IPS-18c (cell line): ENCODE measurements around the gene IL9.
"Not testable (repeated sequence)": the region's sequence is repeated elsewhere in the genome, so short reads cannot be mapped to it uniquely, and the experiment has no call there.

Experiments
- H3K4me3 ChIP-seq: 2 replicates; pipeline ENCODE4 v1.7.0; 2013; ENCODE audit warnings: low read depth, mild to moderate bottlenecking, low read length, moderate library complexity; ENCODE audit not compliant: insufficient read depth
- H3K9me3 ChIP-seq: one replicate; pipeline ENCODE4 v1.6.1; 2013; ENCODE audit warnings: mild to moderate bottlenecking, low read length, moderate library complexity; ENCODE audit not compliant: control insufficient read depth, insufficient read depth

IL9 gene

DNA sequence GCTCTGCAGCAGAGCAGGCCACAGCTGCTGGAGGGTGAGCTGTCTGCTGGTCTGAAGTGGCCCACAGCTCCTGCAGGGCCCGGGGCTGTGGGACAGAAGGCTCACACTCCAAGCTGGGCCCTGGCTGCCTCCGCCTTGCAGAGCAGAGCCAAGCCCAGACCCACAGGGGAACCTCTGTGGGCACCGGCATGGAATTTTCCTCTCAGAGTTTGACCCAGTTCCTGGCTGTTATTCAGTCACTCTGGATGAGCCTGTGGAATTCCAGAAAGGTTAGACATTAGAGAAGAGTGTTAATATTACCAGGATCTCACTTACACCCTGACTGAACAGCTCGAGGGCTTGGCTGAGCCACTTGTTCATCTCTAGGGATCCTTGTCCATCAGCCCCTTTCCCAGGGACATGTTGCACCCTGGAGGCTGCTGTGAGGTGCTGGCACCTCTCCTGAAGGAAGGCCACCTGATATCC lies 17.5 kb downstream of the IL9 start:
- H3K9me3 ChIP-seq: no peaks in the 10 kb centered on the region
- no peak overlapping the region for H3K4me3 ChIP-seq

DNA sequence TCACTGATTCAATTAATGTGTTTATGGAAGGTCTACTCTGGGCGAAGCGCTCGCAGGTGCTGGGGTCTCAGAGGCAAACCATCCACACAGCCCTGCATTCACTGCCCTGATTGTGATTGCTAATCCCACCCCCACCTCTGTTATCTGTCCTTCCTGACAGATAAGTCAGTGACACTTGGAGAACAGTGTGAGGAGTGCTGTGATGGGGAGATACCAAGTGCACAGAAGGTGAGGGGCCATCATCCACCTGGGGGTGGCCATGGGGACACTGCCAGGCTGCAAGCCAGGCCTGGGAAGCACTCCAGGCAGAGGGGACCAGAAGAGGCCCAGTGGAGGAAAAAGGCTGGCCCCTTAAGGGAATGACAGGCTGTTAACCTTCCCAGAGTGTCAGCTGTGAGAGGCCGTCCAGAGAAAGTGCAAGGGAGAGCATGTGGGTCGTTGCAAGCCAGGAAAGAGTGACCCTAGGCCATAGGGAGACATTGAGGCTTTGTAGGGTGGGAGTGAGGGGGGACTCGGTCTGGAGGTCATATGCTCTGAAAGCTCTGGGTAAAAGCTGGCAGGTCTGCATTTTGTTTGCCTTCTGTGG lies 18.0 kb downstream of the IL9 start:
- Histone ChIP-seq H3K4me3 (no peak overlapping the region), H3K9me3 (no peaks in the 10 kb centered on the region)

DNA sequence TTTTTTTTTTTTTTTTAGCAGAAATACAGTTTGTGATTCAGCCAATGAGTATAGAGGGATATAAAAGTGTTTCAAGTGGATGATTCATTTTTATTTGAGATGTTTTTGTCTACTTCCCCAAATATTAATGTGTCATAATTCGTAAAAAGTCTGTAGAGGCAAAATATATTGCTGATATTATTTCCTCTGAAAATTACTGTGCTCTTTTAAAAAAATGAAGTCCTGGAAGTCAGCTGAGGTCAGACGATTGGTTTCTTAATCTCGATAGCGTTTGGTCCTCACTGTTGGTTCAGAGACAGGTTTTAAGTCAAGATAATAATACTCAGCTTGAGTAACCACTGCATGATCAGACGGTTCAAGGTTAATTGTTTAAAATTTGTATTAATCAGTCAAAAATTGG lies 19.5 kb downstream of the IL9 start:
- no peak overlapping the region for H3K4me3 ChIP-seq
- H3K9me3 ChIP-seq: no peaks in the 10 kb centered on the region

DNA sequence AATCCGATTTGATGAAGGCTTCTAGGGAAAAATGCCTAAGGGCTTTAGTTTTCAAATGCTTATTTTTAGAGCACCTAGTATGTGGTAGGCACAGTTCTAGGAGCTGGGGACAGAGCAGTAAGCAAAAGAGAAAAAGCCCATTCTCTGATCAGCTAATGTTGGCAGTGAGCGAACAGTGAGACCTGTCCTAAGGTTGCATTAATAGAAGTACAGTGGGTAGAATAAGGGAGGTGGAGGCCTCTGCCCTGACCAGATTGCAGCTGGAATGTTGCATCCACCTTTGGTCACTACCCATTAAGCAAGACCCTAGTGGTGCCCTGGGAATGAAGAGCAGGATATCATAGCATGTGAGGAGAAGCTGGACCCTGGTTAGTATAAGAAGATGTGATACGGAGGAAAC lies 20.1 kb downstream of the IL9 start:
- no peaks in the 10 kb centered on the region for H3K9me3 ChIP-seq
- H3K4me3 ChIP-seq: no peak overlapping the region

DNA sequence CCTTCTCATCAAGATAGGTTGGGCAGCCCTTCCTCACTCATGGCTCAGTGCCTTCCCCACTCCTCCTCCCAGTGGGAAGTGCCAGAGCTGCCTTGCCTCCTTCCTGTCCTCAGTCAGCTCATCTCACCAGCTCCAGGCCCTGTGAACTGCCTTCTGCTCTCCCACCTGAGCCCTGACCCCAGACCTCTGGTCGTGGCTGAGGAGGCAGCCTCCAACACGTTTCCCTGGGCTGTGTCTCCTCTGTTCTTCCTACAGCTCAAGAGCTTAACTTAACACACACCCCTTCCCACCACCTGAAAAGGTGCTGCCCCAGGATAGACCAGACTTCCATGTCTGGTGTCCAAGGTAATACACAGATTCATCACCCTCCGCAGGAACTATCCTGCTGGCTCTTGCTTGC lies 21.2 kb downstream of the IL9 start:
- H3K4me3 ChIP-seq: no peak overlapping the region
- no peaks in the 10 kb centered on the region for H3K9me3 ChIP-seq

DNA sequence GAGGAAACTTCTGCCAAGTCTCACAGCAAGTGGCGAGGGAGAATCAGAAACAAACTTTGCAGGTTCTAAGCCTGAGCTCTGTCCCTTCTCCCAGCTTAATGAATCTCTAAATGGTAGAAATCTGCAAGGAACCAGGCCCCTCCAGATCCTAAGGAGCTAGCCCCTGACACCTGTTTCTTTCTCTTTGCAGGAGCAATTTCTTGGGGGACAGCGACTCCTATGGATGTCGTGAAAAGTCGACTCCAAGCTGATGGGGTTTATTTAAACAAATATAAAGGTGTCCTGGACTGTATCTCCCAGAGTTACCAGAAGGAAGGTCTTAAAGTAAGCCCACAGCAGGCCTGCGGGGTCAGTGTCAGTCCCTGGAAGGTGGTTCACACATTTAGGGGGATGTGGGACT lies 21.8 kb downstream of the IL9 start:
- H3K4me3 ChIP-seq: no peak overlapping the region
- H3K9me3 ChIP-seq: no peaks in the 10 kb centered on the region

DNA sequence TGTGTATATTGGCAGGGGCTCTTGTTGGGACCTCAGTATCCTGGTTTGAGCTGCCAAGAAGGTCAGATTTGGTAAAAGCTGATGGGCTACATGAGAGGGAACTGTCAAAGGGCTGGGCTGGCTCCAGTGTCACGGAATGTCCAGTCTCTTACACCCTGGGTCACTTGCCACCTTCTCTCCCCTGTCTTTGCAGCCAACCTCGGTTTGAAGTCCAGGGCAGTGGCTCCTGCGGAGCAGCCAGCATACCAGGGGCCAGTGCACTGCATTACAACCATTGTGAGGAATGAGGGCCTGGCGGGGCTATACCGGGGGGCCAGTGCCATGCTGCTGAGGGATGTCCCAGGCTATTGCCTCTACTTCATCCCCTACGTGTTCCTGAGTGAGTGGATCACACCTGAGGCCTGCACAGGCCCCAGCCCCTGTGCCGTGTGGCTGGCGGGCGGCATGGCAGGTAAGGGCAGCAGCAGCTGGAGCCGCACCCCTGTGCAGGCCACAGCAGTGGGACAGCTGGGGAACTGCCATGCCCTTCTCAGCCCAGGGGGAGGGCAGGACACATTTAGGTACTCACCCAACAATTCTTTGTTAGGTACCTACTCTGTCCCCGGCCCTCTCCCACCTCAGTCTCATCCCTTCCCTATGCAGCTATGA lies 24.2 kb downstream of the IL9 start:
- Histone ChIP-seq H3K4me3 (no peak overlapping the region), H3K9me3 (no peaks in the 10 kb centered on the region)

DNA sequence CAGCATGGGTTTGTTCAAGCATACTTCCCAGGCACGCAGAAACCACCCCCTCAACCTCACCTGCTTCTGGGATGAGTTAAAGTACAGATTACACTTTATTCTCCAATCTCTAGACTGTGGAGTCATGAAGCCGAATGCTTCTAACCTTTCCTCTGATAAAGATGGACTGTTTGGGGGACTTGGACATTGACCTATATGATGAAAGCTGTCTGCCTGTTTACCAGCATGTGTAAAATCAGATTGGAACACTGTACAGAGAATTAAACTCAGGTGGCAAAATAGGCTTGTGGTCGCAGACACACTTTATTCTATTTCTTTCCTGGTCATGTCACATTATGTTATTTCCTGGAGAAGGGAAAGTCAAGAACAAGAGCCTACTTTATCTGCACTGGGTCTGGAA lies 25.7 kb downstream of the IL9 start:
- no peak overlapping the region for H3K4me3 ChIP-seq
- H3K9me3 ChIP-seq: no peaks in the 10 kb centered on the region

DNA sequence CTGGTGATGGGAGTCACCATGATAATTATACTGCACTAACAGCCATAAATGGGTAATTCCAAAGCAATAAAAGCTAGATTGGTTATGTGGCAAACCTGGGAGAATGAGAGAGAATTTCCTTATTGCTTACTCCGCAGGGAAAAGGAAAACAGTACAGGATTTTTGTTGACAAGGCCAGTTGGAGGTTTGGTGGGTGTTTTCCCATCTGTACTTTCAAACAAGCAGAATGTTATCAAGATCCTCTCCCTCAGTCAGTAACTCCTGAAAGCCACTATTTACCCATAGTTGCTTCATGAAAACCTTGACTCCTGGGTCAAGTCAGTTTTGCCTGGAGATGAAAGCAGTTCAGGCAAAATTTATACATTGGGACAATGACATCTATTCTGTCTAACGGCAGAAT lies 26.4 kb downstream of the IL9 start:
- Histone ChIP-seq H3K9me3 (no peaks in the 10 kb centered on the region), H3K4me3 (no peak overlapping the region)

DNA sequence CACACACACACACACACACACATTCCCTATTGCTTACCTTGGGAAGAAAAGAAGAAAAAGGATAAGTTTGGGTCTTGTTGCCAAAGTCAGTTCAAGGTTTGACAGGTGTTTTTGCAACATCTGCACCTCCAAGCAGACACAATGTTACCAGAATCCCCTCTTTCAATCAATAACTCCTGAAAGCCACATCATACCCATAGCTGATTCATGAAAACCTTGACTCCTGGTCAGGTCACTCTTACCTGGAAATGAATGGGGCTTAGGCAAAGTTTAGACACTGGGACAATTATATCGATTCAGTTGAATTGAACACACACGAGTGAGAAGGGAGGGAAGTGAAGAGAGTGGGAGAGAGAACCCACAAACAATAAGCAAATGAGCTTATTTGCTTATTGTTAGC lies 27.0 kb downstream of the IL9 start:
- Histone ChIP-seq H3K9me3 (no peaks in the 10 kb centered on the region), H3K4me3 (no peak overlapping the region)

DNA sequence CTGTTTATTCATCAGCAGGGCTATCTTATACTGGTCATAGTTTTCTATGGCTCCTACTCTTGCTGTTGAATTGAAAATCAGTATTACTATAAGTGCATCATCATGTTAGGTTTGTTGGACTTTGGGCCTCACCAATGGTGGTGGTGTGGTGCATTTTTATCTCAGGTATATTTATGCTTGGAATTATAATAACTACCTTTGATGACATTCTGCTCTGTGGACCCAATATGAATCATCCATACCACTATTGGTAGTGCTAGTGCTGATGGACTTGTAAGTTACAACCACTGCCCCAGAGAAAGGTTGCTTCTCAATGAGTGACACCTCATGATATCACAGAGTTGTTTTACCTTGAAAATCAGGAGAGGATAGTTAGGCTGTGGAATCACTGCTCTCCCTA lies 28.0 kb downstream of the IL9 start:
- Histone ChIP-seq H3K4me3 (no peak overlapping the region), H3K9me3 (no peaks in the 10 kb centered on the region)

DNA sequence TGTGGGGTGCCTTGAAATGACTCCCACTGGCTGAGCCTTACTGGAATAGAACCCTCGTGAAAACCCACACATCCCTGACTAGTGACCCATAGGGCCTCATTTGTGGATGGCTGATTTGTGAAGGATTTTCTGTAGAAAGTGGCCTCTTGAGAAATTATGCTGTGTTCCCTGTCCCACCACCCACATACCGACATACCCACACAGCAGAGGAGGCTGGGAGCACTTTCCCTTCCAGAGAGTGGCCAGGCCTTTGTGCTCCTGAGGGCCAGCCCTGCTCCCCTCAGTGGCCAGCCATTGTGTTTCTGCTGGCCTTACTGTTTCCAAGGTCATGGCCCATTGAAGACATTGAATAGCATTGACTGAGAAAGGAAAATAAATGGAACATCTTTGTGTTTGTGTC lies 29.6 kb downstream of the IL9 start:
- H3K9me3 ChIP-seq: no peaks in the 10 kb centered on the region
- H3K4me3 ChIP-seq: no peak overlapping the region

DNA sequence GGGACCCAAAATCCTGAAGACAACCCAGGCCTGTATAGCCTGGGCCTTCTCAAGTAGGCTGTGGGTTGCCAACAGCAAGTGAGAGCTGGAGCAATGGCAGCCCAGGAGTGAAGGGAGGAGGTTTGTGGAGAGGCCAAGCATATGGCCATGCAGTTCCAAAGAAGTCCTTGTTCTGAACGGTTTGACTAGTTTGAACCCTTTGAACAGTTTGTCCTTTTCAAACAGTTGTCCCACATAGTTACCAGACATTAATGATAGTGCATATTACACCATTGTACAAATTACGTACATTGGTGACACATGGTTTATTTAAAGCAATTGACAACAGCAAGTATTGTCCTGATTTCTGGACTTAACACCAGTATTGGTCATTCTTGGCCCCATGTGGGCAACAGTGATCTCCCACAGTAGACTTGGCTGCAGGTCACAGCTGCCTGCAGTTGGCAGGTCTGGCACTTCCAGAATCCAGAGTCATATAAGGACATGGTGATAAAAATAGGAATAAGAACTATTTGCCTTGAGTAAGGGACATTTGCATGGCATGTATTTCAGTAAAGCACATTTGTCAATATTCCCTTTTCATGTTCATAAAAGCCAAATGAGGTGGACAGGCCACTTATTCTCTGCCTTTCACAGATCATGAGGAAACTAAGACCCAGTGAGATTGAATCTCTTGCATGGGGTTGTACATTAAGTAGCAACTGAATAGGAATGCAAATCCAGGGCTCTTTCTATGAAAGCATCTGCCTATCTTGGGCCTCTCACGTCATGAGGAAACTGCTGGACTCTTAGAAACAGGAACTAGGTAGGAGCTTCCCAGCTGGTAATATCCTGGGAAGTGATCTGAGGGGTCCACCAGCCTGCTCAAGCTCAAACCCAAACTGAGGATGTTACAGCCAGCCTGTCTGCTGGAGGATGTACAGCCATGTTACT lies 30.9 kb downstream of the IL9 start:
- Histone ChIP-seq H3K4me3 (no peak overlapping the region), H3K9me3 (no peaks in the 10 kb centered on the region)

DNA sequence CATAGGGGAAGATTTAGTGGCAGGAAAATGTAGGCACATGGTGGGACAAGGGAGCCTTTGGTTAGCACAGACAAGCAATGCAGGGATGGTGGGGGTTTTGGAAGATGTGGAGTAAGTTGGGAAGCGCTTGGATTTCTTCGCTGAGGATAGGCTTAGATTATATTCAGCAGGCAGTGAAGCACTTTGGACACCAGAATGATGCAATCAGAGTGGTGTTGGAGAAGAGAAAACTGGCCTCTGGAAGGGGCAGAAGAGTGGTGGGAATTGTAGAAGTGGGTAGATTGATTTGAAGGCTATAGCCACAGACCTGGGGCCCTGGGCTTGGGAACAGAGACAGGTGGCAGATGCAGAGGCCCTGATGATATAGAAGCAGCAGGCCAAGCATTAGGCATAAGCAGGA lies 32.9 kb downstream of the IL9 start:
- no peak overlapping the region for H3K4me3 ChIP-seq
- H3K9me3 ChIP-seq: peaks cover 2% of the 10 kb centered on the region

DNA sequence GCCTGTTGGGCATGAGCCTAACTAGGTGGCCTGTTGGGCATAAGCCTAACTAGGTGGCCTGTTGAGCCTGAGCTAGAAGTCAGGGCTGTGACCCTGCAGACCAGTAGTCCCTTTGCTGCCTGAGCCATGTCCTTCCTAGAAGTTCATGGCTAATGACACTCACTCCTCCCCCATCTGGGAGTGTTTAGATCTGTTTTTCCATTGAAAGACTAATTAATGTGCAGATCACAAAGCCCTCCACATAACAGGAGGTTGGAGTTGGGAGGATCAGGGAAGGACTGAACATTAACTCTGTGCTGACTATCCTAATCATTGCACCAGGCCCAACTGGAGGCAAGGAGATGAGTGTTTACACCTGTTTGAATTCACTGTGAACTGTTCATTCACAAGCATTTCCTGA lies 33.6 kb downstream of the IL9 start:
- no peak overlapping the region for H3K4me3 ChIP-seq
- peaks cover 2% of the 10 kb centered on the region for H3K9me3 ChIP-seq

DNA sequence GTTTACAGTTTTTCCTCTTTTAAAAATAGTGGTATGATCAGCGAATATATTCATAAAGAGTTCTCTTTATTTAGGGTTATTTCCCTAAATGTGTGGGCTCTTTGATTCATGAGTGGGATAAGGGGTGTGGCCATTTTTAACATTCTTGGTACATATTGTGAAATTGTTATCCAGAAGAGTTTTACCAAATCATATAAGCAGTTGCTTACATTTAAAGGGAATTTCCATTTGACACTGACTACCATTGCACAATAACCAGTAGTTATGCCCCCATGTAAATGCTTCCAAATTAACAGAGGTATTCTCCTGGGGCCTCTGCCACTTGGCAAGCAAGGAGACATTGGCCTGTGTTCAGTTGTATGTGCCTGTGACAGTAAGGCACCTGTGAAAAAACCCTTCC lies 34.0 kb downstream of the IL9 start:
- H3K9me3 ChIP-seq: peaks cover 2% of the 10 kb centered on the region
- no peak overlapping the region for H3K4me3 ChIP-seq

DNA sequence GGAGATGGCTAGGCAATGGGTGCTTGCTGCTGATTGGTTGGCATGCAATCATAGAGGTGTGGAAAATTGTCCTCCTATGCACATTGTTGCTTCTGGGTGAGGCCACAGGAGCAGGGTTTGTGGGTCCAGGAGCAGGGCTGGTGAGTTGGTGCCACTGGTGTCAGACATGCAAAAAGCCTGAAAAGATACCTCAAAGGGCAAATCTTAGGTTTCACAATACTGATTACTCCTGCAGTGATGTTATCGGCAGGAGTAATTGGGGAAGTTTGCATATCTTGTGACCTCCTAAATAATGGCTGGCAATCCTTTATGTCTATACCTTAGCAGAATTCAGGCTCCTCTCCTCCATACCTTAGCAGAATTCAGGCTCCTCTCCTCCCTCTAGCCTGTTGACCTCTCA lies 36.0 kb downstream of the IL9 start:
- peaks cover 2% of the 10 kb centered on the region for H3K9me3 ChIP-seq
- H3K4me3 ChIP-seq: no peak overlapping the region

DNA sequence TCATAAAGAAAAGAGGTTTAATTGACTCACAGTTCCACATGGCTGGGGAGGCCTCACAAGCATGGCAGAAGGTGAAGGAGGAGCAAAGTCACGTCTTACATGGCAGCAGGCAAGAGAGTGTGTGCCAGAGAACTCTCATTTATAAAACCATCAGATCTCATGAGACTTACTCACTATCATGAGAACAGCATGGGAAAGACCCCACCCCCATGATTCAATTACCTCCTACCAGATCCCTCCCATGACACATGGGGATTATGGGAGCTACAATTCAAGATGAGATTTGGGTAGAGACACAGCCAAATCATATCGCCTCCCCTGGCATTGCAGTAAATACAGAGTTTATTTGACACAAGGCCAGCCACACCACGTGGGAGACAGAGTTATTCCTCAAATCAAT lies 36.5 kb downstream of the IL9 start:
- H3K4me3 ChIP-seq, H3K9me3 ChIP-seq: not testable (repeated sequence)
